ENCODE results near the gene GLI3. TPM values are rescaled to one million over a fixed set of nuclear protein-coding genes. Genes with fewer than 3 reads are reported as not detected.

The GLI3 gene
- total RNA-seq, 2 experiments from 2014 or later = not detected

- Mint-ChIP-seq H3K4me1 (ENCODE audit: low read depth) (no peaks in the 10 kb centered on the region), H3K27me3 (ENCODE audit: low read depth) (peaks cover 2% of the 10 kb centered on the region), H3K9me3 (ENCODE audit: insufficient read depth) (no peaks in the 10 kb centered on the region), H3K4me3 (no peak overlapping the region), H3K27ac (no peak overlapping the region), H3K36me3 (ENCODE audit: low read depth) (no peaks in the 10 kb centered on the region)
- DNase-seq = no peak
- ATAC-seq = no peak
- POLR2A ChIA-PET = no interaction called here
- CTCF ChIA-PET = no interaction called here
Observed at GRCh38 chr7:42161719-42162118, 75.3 kb downstream of the GLI3 start.

GRCh38 chr7:42161110-42161509 is 75.9 kb downstream of the GLI3 start:
- CTCF ChIA-PET = no interaction called here
- H3K36me3 Mint-ChIP-seq (ENCODE audit: low read depth) = no peaks in the 10 kb centered on the region
- H3K27me3 Mint-ChIP-seq (ENCODE audit: low read depth) = peaks cover 2% of the 10 kb centered on the region
- no peaks in the 10 kb centered on the region for H3K4me1 Mint-ChIP-seq (ENCODE audit: low read depth)
- no peak overlapping the region for H3K27ac Mint-ChIP-seq
- no peaks in the 10 kb centered on the region for H3K9me3 Mint-ChIP-seq (ENCODE audit: insufficient read depth)
- DNase-seq (no peak), ATAC-seq (no peak)
- H3K4me3 Mint-ChIP-seq = no peak overlapping the region
- POLR2A ChIA-PET = no interaction called here

GRCh38 chr7:42159130-42159529 is 77.9 kb downstream of the GLI3 start:
- H3K27me3 Mint-ChIP-seq (ENCODE audit: low read depth) = peaks cover 2% of the 10 kb centered on the region
- no peaks in the 10 kb centered on the region for H3K9me3 Mint-ChIP-seq (ENCODE audit: insufficient read depth)
- ChIA-PET CTCF (no interaction called here), POLR2A (no interaction called here)
- H3K27ac Mint-ChIP-seq = no peak overlapping the region
- DNase-seq (no peak), ATAC-seq (no peak)
- no peak overlapping the region for H3K4me3 Mint-ChIP-seq
- no peaks in the 10 kb centered on the region for H3K36me3 Mint-ChIP-seq (ENCODE audit: low read depth)
- no peaks in the 10 kb centered on the region for H3K4me1 Mint-ChIP-seq (ENCODE audit: low read depth)

GRCh38 chr7:42156967-42157721 is 79.9 kb downstream of the GLI3 start:
- Mint-ChIP-seq H3K4me1 (ENCODE audit: low read depth) (no peaks in the 10 kb centered on the region), H3K27ac (no peak overlapping the region), H3K9me3 (ENCODE audit: insufficient read depth) (no peaks in the 10 kb centered on the region), H3K4me3 (no peak overlapping the region), H3K27me3 (ENCODE audit: low read depth) (peaks cover 2% of the 10 kb centered on the region), H3K36me3 (ENCODE audit: low read depth) (no peaks in the 10 kb centered on the region)
- ChIA-PET POLR2A (no interaction called here), CTCF (no interaction called here)
- ATAC-seq (no peak), DNase-seq (no peak)

GRCh38 chr7:42156291-42156865 is 80.6 kb downstream of the GLI3 start:
- H3K27ac Mint-ChIP-seq = no peak overlapping the region
- H3K4me3 Mint-ChIP-seq = no peak overlapping the region
- no peak for DNase-seq
- H3K36me3 Mint-ChIP-seq (ENCODE audit: low read depth) = no peaks in the 10 kb centered on the region
- POLR2A ChIA-PET = no interaction called here
- no peaks in the 10 kb centered on the region for H3K4me1 Mint-ChIP-seq (ENCODE audit: low read depth)
- no peaks in the 10 kb centered on the region for H3K9me3 Mint-ChIP-seq (ENCODE audit: insufficient read depth)
- H3K27me3 Mint-ChIP-seq (ENCODE audit: low read depth) = peaks cover 2% of the 10 kb centered on the region
- CTCF ChIA-PET = no interaction called here
- ATAC-seq = no peak

- CTCF ChIA-PET = no interaction called here
- POLR2A ChIA-PET = no interaction called here
- ATAC-seq = no peak
Observed at GRCh38 chr7:42155584-42156290, 81.3 kb downstream of the GLI3 start.

GRCh38 chr7:42154173-42154572 is 82.8 kb downstream of the GLI3 start:
- DNase-seq (no peak), ATAC-seq (no peak)
- no peaks in the 10 kb centered on the region for H3K4me1 Mint-ChIP-seq (ENCODE audit: low read depth)
- ChIA-PET CTCF (no interaction called here), POLR2A (no interaction called here)
- no peaks in the 10 kb centered on the region for H3K9me3 Mint-ChIP-seq (ENCODE audit: insufficient read depth)
- H3K36me3 Mint-ChIP-seq (ENCODE audit: low read depth) = no peaks in the 10 kb centered on the region
- H3K27me3 Mint-ChIP-seq (ENCODE audit: low read depth) = peaks cover 2% of the 10 kb centered on the region
- H3K27ac Mint-ChIP-seq = no peak overlapping the region
- H3K4me3 Mint-ChIP-seq = no peak overlapping the region

More at GRCh38 chr7:42155584-42156290, 81.3 kb downstream of the GLI3 start:
- Mint-ChIP-seq H3K36me3 (ENCODE audit: low read depth) (no peaks in the 10 kb centered on the region), H3K4me3 (no peak overlapping the region), H3K27me3 (ENCODE audit: low read depth) (peaks cover 2% of the 10 kb centered on the region), H3K9me3 (ENCODE audit: insufficient read depth) (no peaks in the 10 kb centered on the region), H3K4me1 (ENCODE audit: low read depth) (no peaks in the 10 kb centered on the region), H3K27ac (no peak overlapping the region)
- no peak for DNase-seq

GRCh38 chr7:42152329-42153205 is 84.4 kb downstream of the GLI3 start:
- ATAC-seq = no peak
- POLR2A ChIA-PET = no interaction called here
- H3K27me3 Mint-ChIP-seq (ENCODE audit: low read depth) = no peaks in the 10 kb centered on the region
- H3K27ac Mint-ChIP-seq = no peak overlapping the region
- CTCF ChIA-PET = no interaction called here
- no peak for DNase-seq
- H3K36me3 Mint-ChIP-seq (ENCODE audit: low read depth) = no peaks in the 10 kb centered on the region
- H3K9me3 Mint-ChIP-seq (ENCODE audit: insufficient read depth) = no peaks in the 10 kb centered on the region
- no peaks in the 10 kb centered on the region for H3K4me1 Mint-ChIP-seq (ENCODE audit: low read depth)
- H3K4me3 Mint-ChIP-seq = no peak overlapping the region

- CTCF ChIA-PET = no interaction called here
- H3K4me3 Mint-ChIP-seq = no peak overlapping the region
Observed at GRCh38 chr7:42151309-42151708, 85.7 kb downstream of the GLI3 start.

GRCh38 chr7:42145539-42145938 is 91.5 kb downstream of the GLI3 start:
- Mint-ChIP-seq H3K4me1 (ENCODE audit: low read depth) (no peaks in the 10 kb centered on the region), H3K36me3 (ENCODE audit: low read depth) (no peaks in the 10 kb centered on the region), H3K27ac (no peak overlapping the region), H3K9me3 (ENCODE audit: insufficient read depth) (no peaks in the 10 kb centered on the region), H3K4me3 (no peak overlapping the region), H3K27me3 (ENCODE audit: low read depth) (peaks cover 5% of the 10 kb centered on the region)
- CTCF ChIA-PET = no interaction called here
- ATAC-seq (no peak), DNase-seq (no peak)
- POLR2A ChIA-PET = no interaction called here

More at GRCh38 chr7:42151309-42151708, 85.7 kb downstream of the GLI3 start:
- POLR2A ChIA-PET = no interaction called here
- Mint-ChIP-seq H3K4me1 (ENCODE audit: low read depth) (no peaks in the 10 kb centered on the region), H3K36me3 (ENCODE audit: low read depth) (no peaks in the 10 kb centered on the region), H3K9me3 (ENCODE audit: insufficient read depth) (no peaks in the 10 kb centered on the region), H3K27me3 (ENCODE audit: low read depth) (peaks cover 2% of the 10 kb centered on the region), H3K27ac (no peak overlapping the region)
- ATAC-seq (no peak), DNase-seq (no peak)

- no peaks in the 10 kb centered on the region for H3K4me1 Mint-ChIP-seq (ENCODE audit: low read depth)
- H3K36me3 Mint-ChIP-seq (ENCODE audit: low read depth) = no peaks in the 10 kb centered on the region
- ChIA-PET CTCF (no interaction called here), POLR2A (no interaction called here)
- no peak for DNase-seq
- H3K4me3 Mint-ChIP-seq = no peak overlapping the region
- no peaks in the 10 kb centered on the region for H3K9me3 Mint-ChIP-seq (ENCODE audit: insufficient read depth)
- H3K27me3 Mint-ChIP-seq (ENCODE audit: low read depth) = peaks cover 5% of the 10 kb centered on the region
- H3K27ac Mint-ChIP-seq = no peak overlapping the region
- no peak for ATAC-seq
Observed at GRCh38 chr7:42144604-42145003, 92.4 kb downstream of the GLI3 start.
